Measurements from ENCODE around the gene PSMD5.

The PSMD5 gene

DNA sequence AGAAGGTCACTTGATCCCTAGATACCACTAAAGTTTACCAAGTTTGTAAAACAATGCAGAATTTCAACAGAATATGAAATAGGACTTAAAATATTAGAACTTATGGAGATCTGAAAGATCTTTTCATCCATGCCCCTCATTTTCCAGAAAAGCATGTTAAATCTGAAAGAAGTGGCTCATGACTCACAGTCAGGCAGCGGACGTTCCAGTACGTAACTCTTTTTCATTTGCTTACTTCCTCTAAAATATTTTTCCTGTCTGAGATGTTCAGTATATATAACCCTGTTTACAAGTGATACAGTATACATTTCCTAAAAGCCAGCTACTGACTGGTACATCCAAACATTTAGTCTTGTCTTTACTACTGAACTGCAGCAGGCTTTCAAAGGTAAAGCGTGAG, 71.8 kb downstream of the PSMD5 start:
- TF ChIP-seq REST (IDR thresholded peaks at IDR 0.05; ENCODE audit: insufficient read depth in 1 of 2, low read depth in 2 of 2, low read length in 2 of 2) = no peak
- TF ChIP-seq FOXP2 (optimal IDR thresholded peaks at IDR 0.05; ENCODE audit: borderline replicate concordance, extremely low read depth, extremely low read length, insufficient read depth) = no peak

DNA sequence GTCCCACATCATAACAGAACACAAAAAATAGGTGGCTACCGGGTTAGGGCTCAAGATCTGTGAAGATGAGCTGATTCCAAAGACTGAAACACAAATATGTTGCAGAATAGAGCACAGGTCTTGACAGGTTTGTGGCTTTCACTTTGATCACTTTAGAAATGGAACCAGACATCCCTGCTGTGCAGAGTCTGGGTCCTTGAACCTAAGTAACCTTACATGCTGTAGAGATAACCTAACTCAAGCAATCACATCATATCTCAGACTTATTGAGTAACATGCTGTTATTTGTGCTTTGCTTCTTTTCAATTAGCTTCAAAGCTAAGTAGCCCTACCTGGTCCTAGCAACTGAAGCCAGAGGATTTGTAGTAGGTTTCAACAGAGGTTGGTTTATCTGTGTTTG, 73.8 kb downstream of the PSMD5 start:
- TF ChIP-seq POLR2AphosphoS5 (IDR thresholded peaks at IDR 0.05; ENCODE audit: low read depth, low read length) (no peak), REST (IDR thresholded peaks at IDR 0.05; ENCODE audit: insufficient read depth in 1 of 2, low read depth in 2 of 2, low read length in 2 of 2) (no peak), TAF1 (IDR thresholded peaks at IDR 0.05; ENCODE audit: borderline replicate concordance, insufficient read depth, low read length) (no peak), SIN3A (IDR thresholded peaks at IDR 0.05; ENCODE audit: borderline replicate concordance, insufficient read depth, low read length) (no peak), FOXP2 (optimal IDR thresholded peaks at IDR 0.05; ENCODE audit: borderline replicate concordance, extremely low read depth, extremely low read length, insufficient read depth) (no peak)

DNA sequence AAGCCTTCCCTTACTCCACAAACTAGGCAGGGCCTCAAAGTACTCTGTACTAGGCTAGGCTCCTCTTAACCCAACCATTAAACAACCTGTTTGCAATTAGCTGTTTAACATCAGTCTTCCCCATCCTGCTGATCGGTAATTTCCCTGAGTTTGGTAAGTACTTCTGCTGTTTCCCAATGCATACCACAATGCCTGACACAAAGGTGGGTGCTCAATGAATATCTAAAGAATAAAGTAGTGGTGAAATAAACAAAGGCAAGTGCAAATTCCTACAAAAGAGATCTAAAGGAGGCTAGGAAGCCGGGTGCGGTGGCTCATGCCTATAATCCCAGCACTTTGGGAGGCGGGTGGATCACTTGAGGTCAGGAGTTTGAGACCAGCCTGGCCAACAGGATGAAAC, 74.5 kb downstream of the PSMD5 start:
- TF ChIP-seq TAF1 (IDR thresholded peaks at IDR 0.05; ENCODE audit: borderline replicate concordance, insufficient read depth, low read length) (no peak), REST (IDR thresholded peaks at IDR 0.05; ENCODE audit: insufficient read depth in 1 of 2, low read depth in 2 of 2, low read length in 2 of 2) (no peak), FOXP2 (optimal IDR thresholded peaks at IDR 0.05; ENCODE audit: borderline replicate concordance, extremely low read depth, extremely low read length, insufficient read depth) (no peak), POLR2AphosphoS5 (IDR thresholded peaks at IDR 0.05; ENCODE audit: low read depth, low read length) (no peak), SIN3A (IDR thresholded peaks at IDR 0.05; ENCODE audit: borderline replicate concordance, insufficient read depth, low read length) (no peak)

GRCh38 chr9:120767451-120767850, 75.3 kb downstream of the PSMD5 start:
- TF ChIP-seq POLR2AphosphoS5 (IDR thresholded peaks at IDR 0.05; ENCODE audit: low read depth, low read length) = no peak
- TF ChIP-seq SIN3A (IDR thresholded peaks at IDR 0.05; ENCODE audit: borderline replicate concordance, insufficient read depth, low read length) = no peak
- no peak for TF ChIP-seq FOXP2 (optimal IDR thresholded peaks at IDR 0.05; ENCODE audit: borderline replicate concordance, extremely low read depth, extremely low read length, insufficient read depth)
- TF ChIP-seq TAF1 (IDR thresholded peaks at IDR 0.05; ENCODE audit: borderline replicate concordance, insufficient read depth, low read length) = no peak
- TF ChIP-seq REST (IDR thresholded peaks at IDR 0.05; ENCODE audit: insufficient read depth in 1 of 2, low read depth in 2 of 2, low read length in 2 of 2) = no peak

Measured in PFSK-1 (cell line).